Activated CD4-positive, alpha-beta memory T cell treated with anti-CD3 and anti-CD28 coated beads, Interleukin-2, amount 10 ng/mL, durations not matched to agents 7 days and 5 days (primary cell): ENCODE measurements around the gene THAP9. TPM values are rescaled to one million over a fixed set of nuclear protein-coding genes. Genes with fewer than 3 reads are reported as not detected.
A peak's percentile ranks its signal among the peaks of the same experiment; 100 is the strongest.

Source experiments
- CTCF ChIA-PET: fragments of 350-600 bp; sonication (Branson Sonifier 250); formaldehyde crosslinking; loops from one replicate; lab custom pipeline; 2021; ENCODE audit warnings: antibody characterized with exemption, inconsistent platforms; lab: Charles Lee
- POLR2A ChIA-PET: fragments of 350-600 bp; sonication (Branson Sonifier 250); formaldehyde crosslinking; loops from one replicate; lab custom pipeline; 2021; ENCODE audit warnings: antibody characterized with exemption; lab: Charles Lee
- DNase-seq: peaks from one replicate; pipeline ENCODE4 v3.0.0-alpha.2; 2020
- H3K27ac Mint-ChIP-seq: one replicate; pipeline ENCODE4 v1.8.0; 2021; ENCODE audit warnings: mild to moderate bottlenecking, mixed read lengths
- H3K27me3 Mint-ChIP-seq: one replicate; pipeline ENCODE4 v1.8.0; 2021; ENCODE audit warnings: mixed read lengths
- H3K36me3 Mint-ChIP-seq: one replicate; pipeline ENCODE4 v1.8.0; 2021; ENCODE audit warnings: low read depth, mixed read lengths
- H3K4me1 Mint-ChIP-seq: one replicate; pipeline ENCODE4 v1.8.0; 2021; ENCODE audit warnings: mixed read lengths
- H3K4me3 Mint-ChIP-seq: one replicate; pipeline ENCODE4 v1.8.0; 2021; ENCODE audit warnings: mild to moderate bottlenecking, mixed read lengths
- H3K9me3 Mint-ChIP-seq: one replicate; pipeline ENCODE4 v1.8.0; 2021; ENCODE audit warnings: mixed read lengths
- total RNA-seq, 2 experiments: library from RNA; stranded (reverse); gene quantifications; one replicate each; pipeline ENCODE4 v1.2.3, GENCODE V29; 2021

THAP9 gene
- total RNA-seq, 2 experiments from 2014 or later = 2.0 to 2.4 TPM

- no peak overlapping the region for H3K4me3 Mint-ChIP-seq
- ChIA-PET CTCF (interaction anchor here (0.7 kb wide), 1 partner anchor 31 kb away, joined by 3 read pairs; no protein-coding TSS in a partner anchor), POLR2A (interaction anchor here (1.9 kb wide), 1 partner anchor 29 kb away, joined by 4 read pairs; no protein-coding TSS in a partner anchor)
- H3K4me1 Mint-ChIP-seq = peaks cover 33% of the 10 kb centered on the region
- peaks cover 67% of the 10 kb centered on the region for H3K36me3 Mint-ChIP-seq
- no peaks in the 10 kb centered on the region for H3K9me3 Mint-ChIP-seq
- no peak for DNase-seq
- no peaks in the 10 kb centered on the region for H3K27me3 Mint-ChIP-seq
- no peak overlapping the region for H3K27ac Mint-ChIP-seq
Observed at GRCh38 chr4:82866706-82867385, 33.7 kb upstream of the THAP9 start.

- H3K9me3 Mint-ChIP-seq = no peaks in the 10 kb centered on the region
- CTCF ChIA-PET = no interaction called here
Observed at GRCh38 chr4:82868572-82868971, 32.0 kb upstream of the THAP9 start.

GRCh38 chr4:82885410-82885809, 15.1 kb upstream of the THAP9 start:
- Mint-ChIP-seq H3K36me3 (peaks cover 23% of the 10 kb centered on the region), H3K4me1 (peaks cover 28% of the 10 kb centered on the region), H3K4me3 (no peak overlapping the region), H3K27ac (no peak overlapping the region), H3K9me3 (no peaks in the 10 kb centered on the region), H3K27me3 (no peaks in the 10 kb centered on the region)
- no peak for DNase-seq
- ChIA-PET POLR2A (no interaction called here), CTCF (no interaction called here)

More at GRCh38 chr4:82868572-82868971, 32.0 kb upstream of the THAP9 start:
- Mint-ChIP-seq H3K27me3 (no peaks in the 10 kb centered on the region), H3K4me1 (peaks cover 31% of the 10 kb centered on the region), H3K27ac (no peak overlapping the region), H3K4me3 (no peak overlapping the region), H3K36me3 (peaks cover 62% of the 10 kb centered on the region)
- DNase-seq = no peak
- POLR2A ChIA-PET = interaction anchor here (1.0 kb wide), 1 partner anchor 82 kb away, joined by 3 read pairs; no protein-coding TSS in a partner anchor

- H3K4me1 Mint-ChIP-seq = peaks cover 31% of the 10 kb centered on the region
- DNase-seq = no peak
- CTCF ChIA-PET = interaction anchor here (1.8 kb wide), 1 partner anchor 14 kb away, joined by 8 read pairs; the partner anchor contains the start of gene THAP9
- no peaks in the 10 kb centered on the region for H3K9me3 Mint-ChIP-seq
- POLR2A ChIA-PET = interaction anchor here (1.5 to 1.8 kb wide), 2 partner anchors 13 to 15 kb away, joined by 4 read pairs; no protein-coding TSS in a partner anchor
- no peak overlapping the region for H3K27ac Mint-ChIP-seq
- H3K36me3 Mint-ChIP-seq = peaks cover 18% of the 10 kb centered on the region
- H3K27me3 Mint-ChIP-seq = no peaks in the 10 kb centered on the region
- H3K4me3 Mint-ChIP-seq = no peak overlapping the region
Observed at GRCh38 chr4:82886147-82886942, 14.2 kb upstream of the THAP9 start.

- no peaks in the 10 kb centered on the region for H3K9me3 Mint-ChIP-seq
- peaks cover 13% of the 10 kb centered on the region for H3K36me3 Mint-ChIP-seq
- no peaks in the 10 kb centered on the region for H3K27me3 Mint-ChIP-seq
- CTCF ChIA-PET = interaction anchor here (0.7 to 1.8 kb wide), 8 partner anchors 9 to 405 kb away, joined by 3 to 10 read pairs (median 4); partner anchors contain the start of gene COQ2
- peaks cover 55% of the 10 kb centered on the region for H3K4me1 Mint-ChIP-seq
- H3K27ac Mint-ChIP-seq = peak overlapping the region; percentile 88
- H3K4me3 Mint-ChIP-seq = peak overlapping the region; percentile 83
- DNase-seq = no peak
- POLR2A ChIA-PET = interaction anchor here (0.7 to 4.5 kb wide), 9 partner anchors 10 to 151 kb away, joined by 3 to 51 read pairs (median 5); partner anchors contain the start of genes COPS4, LIN54 and THAP9
Observed at GRCh38 chr4:82889287-82889686, 11.2 kb upstream of the THAP9 start.

GRCh38 chr4:82890528-82890900, 10.0 kb upstream of the THAP9 start:
- H3K9me3 Mint-ChIP-seq = no peaks in the 10 kb centered on the region
- DNase-seq = no peak
- peak overlapping the region; percentile 83 for H3K4me3 Mint-ChIP-seq
- peak overlapping the region; percentile 88 for H3K27ac Mint-ChIP-seq
- no peaks in the 10 kb centered on the region for H3K27me3 Mint-ChIP-seq
- peaks cover 55% of the 10 kb centered on the region for H3K4me1 Mint-ChIP-seq
- POLR2A ChIA-PET = interaction anchor here (1.0 to 4.5 kb wide), 8 partner anchors 10 to 145 kb away, joined by 3 to 51 read pairs (median 6); partner anchors contain the start of genes COPS4, LIN54 and THAP9
- peaks cover 19% of the 10 kb centered on the region for H3K36me3 Mint-ChIP-seq
- CTCF ChIA-PET = interaction anchor here (1.7 to 1.8 kb wide), 2 partner anchors 25 to 121 kb away, joined by 5 to 10 read pairs; no protein-coding TSS in a partner anchor

- peak within 1 kb of the TSS; percentile 83 for H3K4me3 Mint-ChIP-seq
- peaks cover 23% of the 10 kb centered on the region for H3K36me3 Mint-ChIP-seq
- H3K9me3 Mint-ChIP-seq = no peaks in the 10 kb centered on the region
- no peaks in the 10 kb centered on the region for H3K27me3 Mint-ChIP-seq
- CTCF ChIA-PET = interaction anchor here (0.7 to 1.0 kb wide), 3 partner anchors 9 to 219 kb away, joined by 3 to 7 read pairs (median 4); partner anchors contain the start of gene THAP9
- H3K27ac Mint-ChIP-seq = peak within 1 kb of the TSS; percentile 88
- DNase-seq = peak; percentile 98
- POLR2A ChIA-PET = interaction anchor here (1.0 to 4.5 kb wide), 7 partner anchors 9 to 144 kb away, joined by 3 to 51 read pairs (median 8); partner anchors contain the start of genes COPS4 and THAP9
- peaks cover 54% of the 10 kb centered on the region for H3K4me1 Mint-ChIP-seq
Observed at GRCh38 chr4:82890901-82891706, 9.4 kb upstream of the THAP9 start, which contains the start of gene SEC31A. Gene SEC31A (minus strand): TSS chr4:82891153. CDS start chr4:82881936, 9,217 bp downstream.

- Mint-ChIP-seq H3K36me3 (peaks cover 26% of the 10 kb centered on the region), H3K27ac (peak overlapping the region; percentile 88), H3K4me1 (peaks cover 53% of the 10 kb centered on the region), H3K9me3 (no peaks in the 10 kb centered on the region), H3K27me3 (no peaks in the 10 kb centered on the region), H3K4me3 (peak overlapping the region; percentile 83)
- DNase-seq = no peak
- ChIA-PET POLR2A (interaction anchor here (1.1 to 4.5 kb wide), 6 partner anchors 8 to 143 kb away, joined by 3 to 51 read pairs (median 9); partner anchors contain the start of genes COPS4 and THAP9), CTCF (interaction anchor here (0.7 to 1.0 kb wide), 4 partner anchors 8 to 219 kb away, joined by 3 to 7 read pairs (median 4); partner anchors contain the start of gene THAP9)
Observed at GRCh38 chr4:82891707-82892466, 8.6 kb upstream of the THAP9 start.

GRCh38 chr4:82892467-82892802, 8.1 kb upstream of the THAP9 start:
- H3K36me3 Mint-ChIP-seq = peaks cover 28% of the 10 kb centered on the region
- ChIA-PET CTCF (interaction anchor here (0.8 to 1.0 kb wide), 3 partner anchors 8 to 38 kb away, joined by 4 to 7 read pairs (median 4); partner anchors contain the start of gene THAP9), POLR2A (interaction anchor here (1.1 to 4.5 kb wide), 5 partner anchors 8 to 143 kb away, joined by 3 to 51 read pairs (median 8); partner anchors contain the start of genes COPS4 and THAP9)
- no peaks in the 10 kb centered on the region for H3K27me3 Mint-ChIP-seq
- peak overlapping the region; percentile 33 for H3K4me3 Mint-ChIP-seq
- peaks cover 51% of the 10 kb centered on the region for H3K4me1 Mint-ChIP-seq
- no peaks in the 10 kb centered on the region for H3K9me3 Mint-ChIP-seq
- H3K27ac Mint-ChIP-seq = peak overlapping the region; percentile 63
- DNase-seq = no peak

- Mint-ChIP-seq H3K4me1 (peaks cover 58% of the 10 kb centered on the region), H3K4me3 (no peak overlapping the region), H3K36me3 (peaks cover 30% of the 10 kb centered on the region), H3K27ac (no peak overlapping the region), H3K27me3 (no peaks in the 10 kb centered on the region), H3K9me3 (no peaks in the 10 kb centered on the region)
- ChIA-PET CTCF (no interaction called here), POLR2A (no interaction called here)
- no peak for DNase-seq
Observed at GRCh38 chr4:82893942-82894341, 6.6 kb upstream of the THAP9 start.

GRCh38 chr4:82896755-82897154, 3.8 kb upstream of the THAP9 start:
- ChIA-PET CTCF (interaction anchor here (1.4 kb wide), 1 partner anchor 44 kb away, joined by 4 read pairs; no protein-coding TSS in a partner anchor), POLR2A (interaction anchor here (1.7 kb wide), 1 partner anchor 31 kb away, joined by 4 read pairs; no protein-coding TSS in a partner anchor)
- H3K4me1 Mint-ChIP-seq = peaks cover 47% of the 10 kb centered on the region
- H3K36me3 Mint-ChIP-seq = peaks cover 30% of the 10 kb centered on the region
- no peaks in the 10 kb centered on the region for H3K27me3 Mint-ChIP-seq
- H3K4me3 Mint-ChIP-seq = no peak overlapping the region
- H3K9me3 Mint-ChIP-seq = no peaks in the 10 kb centered on the region
- DNase-seq = no peak
- H3K27ac Mint-ChIP-seq = no peak overlapping the region
